CD14-positive monocyte (primary cell): ENCODE results near the gene CNIH3. TPM values are rescaled to one million over a fixed set of nuclear protein-coding genes. Genes with fewer than 3 reads are reported as not detected.

Source experiments
- DNase-seq, 3 donors: peaks; one replicate each; pipeline ENCODE4 v3.0.0-alpha.2; 2011 to 2022
- H2AFZ ChIP-seq: 2 replicates; pipeline ENCODE4 v1.6.0; 2012; ENCODE audit warnings: mild to moderate bottlenecking, low read depth, low read length, inconsistent platforms; ENCODE audit not compliant: insufficient read depth, poor library complexity, severe bottlenecking
- H3K27ac ChIP-seq, 2 donors: 1 replicate in 1 of 2; 2 replicates in 1 of 2; pipeline ENCODE4 v1.5.1; 2012 to 2013; ENCODE audit warnings: low read length in 2 of 2, control low read depth in 1 of 2, inconsistent platforms in 1 of 2, low read depth in 1 of 2, mild to moderate bottlenecking in 1 of 2
- H3K27me3 ChIP-seq, 2 donors: one replicate each; pipeline versions ENCODE4 v1.6.0 to v1.6.1; 2011 to 2013; ENCODE audit warnings: low read length in 2 of 2; ENCODE audit not compliant: control insufficient read depth in 2 of 2, insufficient read depth in 2 of 2
- H3K36me3 ChIP-seq, 2 donors: replicated peaks in 1 of 2; 1 replicate in 1 of 2; 2 replicates in 1 of 2; pipeline versions ENCODE4 v1.5.1 to v1.6.1; 2012 to 2013; ENCODE audit warnings: low read length in 2 of 2, control low read depth in 1 of 2, inconsistent platforms in 1 of 2, mild to moderate bottlenecking in 1 of 2; ENCODE audit not compliant: insufficient read depth in 2 of 2, control insufficient read depth in 1 of 2
- H3K4me1 ChIP-seq, 2 donors: 1 replicate in 1 of 2; 2 replicates in 1 of 2; pipeline versions ENCODE4 v1.5.1 to v1.6.1; 2012 to 2013; ENCODE audit warnings: low read length in 2 of 2, control low read depth in 1 of 2, inconsistent platforms in 1 of 2, mild to moderate bottlenecking in 1 of 2, moderate library complexity in 1 of 2; ENCODE audit not compliant: insufficient read depth in 2 of 2, control insufficient read depth in 1 of 2
- H3K4me2 ChIP-seq: replicated peaks from 2 replicates; pipeline ENCODE3; 2012; ENCODE audit warnings: low read length, moderate library complexity, mild to moderate bottlenecking; ENCODE audit not compliant: poor library complexity, severe bottlenecking; ENCODE audit errors: extremely low read depth
- H3K4me3 ChIP-seq, 3 experiments: fragments of 200-600 bp in 1 of 3; sonication (generic) in 1 of 3; replicated peaks in 1 of 3; 1 replicate in 2 of 3; 2 replicates in 1 of 3; pipeline ENCODE4 v1.5.1; 2011 to 2013; ENCODE audit warnings: low read length in 3 of 3, mild to moderate bottlenecking in 3 of 3, control low read depth in 2 of 3, low read depth in 2 of 3, inconsistent platforms in 1 of 3, moderate library complexity in 1 of 3
- H3K79me2 ChIP-seq: 2 replicates; pipeline ENCODE4 v1.6.0; 2012; ENCODE audit warnings: mild to moderate bottlenecking, control low read depth, inconsistent platforms, low read length, moderate library complexity; ENCODE audit not compliant: insufficient read depth
- H3K9ac ChIP-seq: 2 replicates; pipeline ENCODE4 v1.6.0; 2017; ENCODE audit warnings: low read length, mild to moderate bottlenecking; ENCODE audit not compliant: insufficient read depth, poor library complexity, severe bottlenecking
- H3K9me3 ChIP-seq, 2 donors: replicated peaks in 1 of 2; 1 replicate in 1 of 2; 2 replicates in 1 of 2; pipeline versions ENCODE4 v1.5.1 to v1.6.1; 2012 to 2013; ENCODE audit warnings: low read length in 2 of 2, control low read depth in 1 of 2; ENCODE audit not compliant: control insufficient read depth in 1 of 2, insufficient read depth in 1 of 2
- H4K20me1 ChIP-seq: 2 replicates; pipeline ENCODE4 v1.6.0; 2012; ENCODE audit warnings: mild to moderate bottlenecking, low read length, control low read depth, moderate library complexity; ENCODE audit not compliant: insufficient read depth
- H3K27ac Mint-ChIP-seq, 7 donors: one replicate each; pipeline ENCODE4 v1.8.0; 2020; ENCODE audit warnings: mild to moderate bottlenecking in 7 of 7, mixed read lengths in 7 of 7, moderate library complexity in 6 of 7, inconsistent platforms in 2 of 7
- H3K27me3 Mint-ChIP-seq, 3 donors: one replicate each; pipeline ENCODE4 v1.8.0; 2021 to 2022; ENCODE audit warnings: low read depth in 3 of 3, mild to moderate bottlenecking in 3 of 3, mixed read lengths in 3 of 3, moderate library complexity in 3 of 3, inconsistent platforms in 1 of 3
- H3K36me3 Mint-ChIP-seq, 2 donors: one replicate each; pipeline ENCODE4 v1.8.0; 2020; ENCODE audit warnings: mixed read lengths in 2 of 2, inconsistent platforms in 1 of 2, mild to moderate bottlenecking in 1 of 2
- H3K4me1 Mint-ChIP-seq: one replicate; pipeline ENCODE4 v1.8.0; 2020; ENCODE audit warnings: mild to moderate bottlenecking, mixed read lengths
- H3K4me3 Mint-ChIP-seq, 2 donors: one replicate each; pipeline ENCODE4 v1.8.0; 2020; ENCODE audit warnings: mild to moderate bottlenecking in 2 of 2, mixed read lengths in 2 of 2, moderate library complexity in 1 of 2
- H3K9me3 Mint-ChIP-seq, 7 donors: one replicate each; pipeline ENCODE4 v1.8.0; 2020 to 2022; ENCODE audit warnings: mixed read lengths in 7 of 7, mild to moderate bottlenecking in 6 of 7, moderate library complexity in 6 of 7, inconsistent platforms in 2 of 7
- CTCF ChIP-seq: fragments of 200-600 bp; IDR thresholded peaks from one replicate; pipeline ENCODE4 v1.8.0; 2022; ENCODE audit warnings: antibody characterized with exemption, mild to moderate bottlenecking
- WGBS: methylation state at CpG from one replicate; pipeline ENCODE4 v1.1.5; 2013; ENCODE audit warnings: missing lambda C conversion rate; ENCODE audit not compliant: insufficient coverage; 5-methylcytosine and 5-hydroxymethylcytosine counted together
- intact Hi-C, 2 donors: fragments of 100-400 bp; cut with micrococcal nuclease; formaldehyde crosslinking; loops; one replicate each; pipeline versions ENCODE4 v1.15.0 to v1.15.1; 2023
- polyA plus RNA-seq, 3 donors: library from polyadenylated mRNA; depleted of rRNA in 1 of 3; unstranded in 2 of 3; stranded (reverse) in 1 of 3; fragments of 300-500 nt in 2 of 3; fragments of >200 nt in 1 of 3; fragmentation: Illumina TruSeq in 2 of 3; gene quantifications; 1 replicate in 2 of 3; 2 replicates in 1 of 3; pipeline ENCODE4 v1.2.3, GENCODE V29; 2012 to 2021

CNIH3 gene
- polyA plus RNA-seq, 3 donors, result 0.37 TPM; not detected in 2

DNA sequence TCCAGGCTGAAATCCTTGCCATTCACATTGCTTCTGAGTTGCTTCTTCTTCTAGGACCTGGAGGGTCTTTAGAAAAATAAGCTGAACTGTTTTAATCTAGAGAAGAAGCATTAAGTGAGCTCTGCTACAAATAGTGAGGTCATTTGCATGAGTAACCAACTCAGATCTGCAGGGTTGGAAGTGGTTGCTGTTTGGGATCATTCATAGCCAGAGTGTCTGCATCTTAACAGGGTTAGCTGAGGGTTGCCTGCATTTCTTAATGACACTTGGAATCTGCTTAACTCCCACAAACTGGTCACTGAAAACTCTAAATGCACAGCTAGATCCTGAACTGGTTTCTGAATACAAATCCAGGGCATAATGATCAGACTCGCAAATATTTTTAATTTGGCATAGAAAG is 9.9 kb downstream of the CNIH3 start:
- peaks cover 10 to 18% (median 18%) of the 10 kb centered on the region in 3 donors for H3K27me3 Mint-ChIP-seq
- TF ChIP-seq CTCF, result no peak
- no peak overlapping the region for H3K9ac ChIP-seq
- no peak overlapping the region for H3K27ac ChIP-seq
- intact Hi-C loops, result no loop called here
- peaks cover 0 to 7% (median 2%) of the 10 kb centered on the region in 7 donors for H3K9me3 Mint-ChIP-seq
- no peak overlapping the region for H3K27ac Mint-ChIP-seq
- no peaks in the 10 kb centered on the region for H3K36me3 Mint-ChIP-seq
- H3K27me3 ChIP-seq, result peaks cover 0 to 8% of the 10 kb centered on the region in 2 donors
- no peak overlapping the region for H3K4me3 Mint-ChIP-seq
- no peak overlapping the region for H3K4me3 ChIP-seq
- DNase-seq, result no peak
- H3K4me1 ChIP-seq, result no peaks in the 10 kb centered on the region
- H4K20me1 ChIP-seq, result no peaks in the 10 kb centered on the region
- H3K4me2 ChIP-seq, result no peak overlapping the region
- H3K4me1 Mint-ChIP-seq, result peaks cover 9% of the 10 kb centered on the region
- no peak overlapping the region for H2AFZ ChIP-seq
- no CpG with 5 or more reads among the region's 1 CpG for WGBS
- no peaks in the 10 kb centered on the region for H3K36me3 ChIP-seq
- H3K79me2 ChIP-seq, result no peaks in the 10 kb centered on the region
- H3K9me3 ChIP-seq, result no peaks in the 10 kb centered on the region

GRCh38 chr1:224629965-224630364 is 13.8 kb downstream of the CNIH3 start:
- H3K36me3 Mint-ChIP-seq, result no peaks in the 10 kb centered on the region
- Histone ChIP-seq H3K4me3 (no peak overlapping the region), H3K4me2 (no peak overlapping the region), H3K9ac (no peak overlapping the region), H3K27ac (no peak overlapping the region), H3K27me3 (no peaks in the 10 kb centered on the region), H2AFZ (no peak overlapping the region), H3K79me2 (no peaks in the 10 kb centered on the region), H4K20me1 (no peaks in the 10 kb centered on the region), H3K4me1 (no peaks in the 10 kb centered on the region), H3K9me3 (no peaks in the 10 kb centered on the region), H3K36me3 (no peaks in the 10 kb centered on the region)
- peaks cover 2 to 9% (median 3%) of the 10 kb centered on the region in 3 donors for H3K27me3 Mint-ChIP-seq
- intact Hi-C loops, result no loop called here
- no peaks in the 10 kb centered on the region for H3K9me3 Mint-ChIP-seq
- H3K4me1 Mint-ChIP-seq, result no peaks in the 10 kb centered on the region
- TF ChIP-seq CTCF, result no peak
- DNase-seq, result no peak
- 97% methylated on average over 3 of the region's 4 CpGs for WGBS
- H3K4me3 Mint-ChIP-seq, result no peak overlapping the region
- no peak overlapping the region for H3K27ac Mint-ChIP-seq
